Subcutaneous adipose tissue (tissue), 4 donors: ENCODE data around the gene FMN1. TPM values are rescaled to one million over a fixed set of nuclear protein-coding genes. Genes with fewer than 3 reads are reported as not detected.

Experiments used
- CTCF ChIP-seq: fragments of 450-650 bp; IDR thresholded peaks from one replicate; pipeline ENCODE4 v1.5.1; 2016; ENCODE audit warnings: low read depth, mild to moderate bottlenecking, control low read depth, antibody characterized with exemption, moderate library complexity
- total RNA-seq, 4 donors: library from RNA; depleted of rRNA; stranded (reverse); fragments of >200 nt; gene quantifications; one replicate each; pipeline ENCODE4 v1.1.0, GENCODE V29; 2016

FMN1 gene
- total RNA-seq, 4 donors from 2014 or later, result 15.6 to 76.7 (median 53.9) TPM

- no peak for TF ChIP-seq CTCF
Measured at GRCh38 chr15:33119865-33120264, 74.6 kb downstream of the FMN1 start.

- no peak for TF ChIP-seq CTCF
Measured at GRCh38 chr15:33119273-33119672, 75.2 kb downstream of the FMN1 start.

GRCh38 chr15:33116198-33116597, 78.3 kb downstream of the FMN1 start:
- no peak for TF ChIP-seq CTCF

GRCh38 chr15:33115191-33115861, 79.2 kb downstream of the FMN1 start:
- TF ChIP-seq CTCF, result no peak

GRCh38 chr15:33114374-33114717, 80.2 kb downstream of the FMN1 start:
- no peak for TF ChIP-seq CTCF

- no peak for TF ChIP-seq CTCF
Measured at GRCh38 chr15:33113666-33114373, 80.7 kb downstream of the FMN1 start.

GRCh38 chr15:33112541-33113105, 81.9 kb downstream of the FMN1 start:
- TF ChIP-seq CTCF, result no peak
